ENCODE data around the gene TSC1. TPM values are rescaled to one million over a fixed set of nuclear protein-coding genes. Genes with fewer than 3 reads are reported as not detected.

TSC1 gene
- total and polyA plus RNA-seq, 10 of the 15 experiments (the other 5 are each of a cell fraction or from before 2014, with no cell fraction given): 4.0 to 48.0 (median 14.9) TPM

DNA sequence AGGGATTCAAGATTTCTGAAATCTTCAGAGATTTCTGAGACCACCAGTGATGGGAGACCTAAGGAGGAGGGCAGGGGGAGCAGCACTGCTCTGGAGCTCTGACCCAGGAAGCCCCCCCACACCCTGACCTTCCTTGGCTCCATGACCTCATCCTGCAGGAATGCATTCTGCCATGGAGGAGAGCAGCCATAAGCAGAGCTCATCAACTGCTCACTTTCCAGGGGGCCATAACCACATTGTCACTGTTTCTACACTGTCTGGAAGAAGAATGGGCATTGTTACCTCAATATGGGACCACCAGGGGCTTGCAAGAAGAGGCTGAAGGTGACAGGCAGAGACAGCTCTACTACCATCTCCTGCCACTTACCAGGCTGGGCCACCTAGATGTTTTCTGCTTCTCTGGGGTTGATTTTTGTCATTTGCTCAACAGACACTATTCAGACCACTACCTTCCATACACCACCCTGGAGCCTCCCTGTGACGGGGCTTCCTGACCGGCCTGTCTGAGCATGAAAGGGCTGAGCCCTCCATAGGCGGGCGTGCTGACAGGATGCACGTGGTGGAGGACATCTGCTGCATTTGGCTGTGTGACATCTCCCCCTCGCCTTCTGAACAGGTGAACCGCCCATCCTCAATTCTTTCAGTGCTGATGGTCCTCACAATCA, 2.3 kb upstream of the TSC1 start:
- Histone ChIP-seq H3K4me2 (ENCODE audit: control insufficient read depth, insufficient read depth) (no peak overlapping the region), H3K27me3 (replicated peaks in 1 of 2; ENCODE audit: control insufficient read depth in 2 of 2, insufficient read depth in 2 of 2, low read length in 1 of 2) (no peaks in the 10 kb centered on the region), H3K27ac (ENCODE audit: control insufficient read depth, insufficient read depth) (no peak overlapping the region), H3K4me3 (no peak overlapping the region), H4K20me1 (ENCODE audit: control insufficient read depth, insufficient read depth) (no peaks in the 10 kb centered on the region), H2AFZ (ENCODE audit: control insufficient read depth, low read depth, low read length) (no peak overlapping the region), H3K9me3 (replicated peaks; ENCODE audit: control insufficient read depth, insufficient read depth, low read length) (no peaks in the 10 kb centered on the region), H3K79me2 (ENCODE audit: control insufficient read depth, insufficient read depth, low read length) (peaks cover 20% of the 10 kb centered on the region), H3K4me1 (ENCODE audit: control insufficient read depth, insufficient read depth, low read length) (peaks cover 14% of the 10 kb centered on the region), H3K36me3 (ENCODE audit: control insufficient read depth in 2 of 2, insufficient read depth in 2 of 2, low read length in 1 of 2) (no peaks in the 10 kb centered on the region), H3K9ac (ENCODE audit: control insufficient read depth, insufficient read depth, low read length) (no peak overlapping the region)
- CTCF ChIA-PET: interaction anchor here (0.6 kb wide), 2 partner anchors 27 to 524 kb away, joined by 3 read pairs; no protein-coding TSS in a partner anchor
- POLR2A ChIA-PET: no interaction called here
- no peak for DNase-seq (ENCODE audit: low read depth, low spot score)
- WGBS (ENCODE audit: insufficient coverage, insufficient replicate concordance, low lambda C conversion rate, missing lambda C conversion rate): 48% methylated on average over 7 of the region's 7 CpGs
- intact Hi-C loops (cut with micrococcal nuclease; ENCODE audit: unreplicated experiment): no loop called here
- in situ Hi-C loops (cut with MboI): no loop called here
- RAD21 ChIA-PET (ENCODE audit: unreplicated experiment): no interaction called here
- SMC1A ChIA-PET (ENCODE audit: uncharacterized antibody, unreplicated experiment): interaction anchor here (0.5 to 1.7 kb wide), 2 partner anchors 12 to 198 kb away, joined by 3 to 8 read pairs; no protein-coding TSS in a partner anchor
- no peak for ATAC-seq
- no peak for FAIRE-seq
- no TSS peak for BruUV-seq (replicated peaks)
- TF ChIP-seq WRNIP1 (IDR thresholded peaks at IDR 0.05; ENCODE audit: borderline replicate concordance, low read depth, low read length): no peak
- no peak for TF ChIP-seq PAX8 (IDR thresholded peaks at IDR 0.05)
- TF ChIP-seq, protein P1, sequence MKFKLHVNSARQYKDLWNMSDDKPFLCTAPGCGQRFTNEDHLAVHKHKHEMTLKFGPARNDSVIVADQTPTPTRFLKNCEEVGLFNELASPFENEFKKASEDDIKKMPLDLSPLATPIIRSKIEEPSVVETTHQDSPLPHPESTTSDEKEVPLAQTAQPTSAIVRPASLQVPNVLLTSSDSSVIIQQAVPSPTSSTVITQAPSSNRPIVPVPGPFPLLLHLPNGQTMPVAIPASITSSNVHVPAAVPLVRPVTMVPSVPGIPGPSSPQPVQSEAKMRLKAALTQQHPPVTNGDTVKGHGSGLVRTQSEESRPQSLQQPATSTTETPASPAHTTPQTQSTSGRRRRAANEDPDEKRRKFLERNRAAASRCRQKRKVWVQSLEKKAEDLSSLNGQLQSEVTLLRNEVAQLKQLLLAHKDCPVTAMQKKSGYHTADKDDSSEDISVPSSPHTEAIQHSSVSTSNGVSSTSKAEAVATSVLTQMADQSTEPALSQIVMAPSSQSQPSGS (IDR thresholded peaks at IDR 0.05; ENCODE audit: low read length): no peak
- TF ChIP-seq RFX5 (IDR thresholded peaks at IDR 0.05; ENCODE audit: low read depth, low read length): no peak
- TF ChIP-seq MXI1 (IDR thresholded peaks at IDR 0.05; ENCODE audit: low read depth, low read length): no peak
- TF ChIP-seq, protein P2, sequence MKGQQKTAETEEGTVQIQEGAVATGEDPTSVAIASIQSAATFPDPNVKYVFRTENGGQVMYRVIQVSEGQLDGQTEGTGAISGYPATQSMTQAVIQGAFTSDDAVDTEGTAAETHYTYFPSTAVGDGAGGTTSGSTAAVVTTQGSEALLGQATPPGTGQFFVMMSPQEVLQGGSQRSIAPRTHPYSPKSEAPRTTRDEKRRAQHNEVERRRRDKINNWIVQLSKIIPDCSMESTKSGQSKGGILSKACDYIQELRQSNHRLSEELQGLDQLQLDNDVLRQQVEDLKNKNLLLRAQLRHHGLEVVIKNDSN (IDR thresholded peaks at IDR 0.05; ENCODE audit: borderline replicate concordance, extremely low read length, insufficient read depth, low read depth, low read length): no peak
- TF ChIP-seq NFIC (IDR thresholded peaks at IDR 0.05; ENCODE audit: low read depth, low read length): no peak
- TF ChIP-seq IRF4 (IDR thresholded peaks at IDR 0.05; ENCODE audit: low read depth, low read length): no peak
- no peak for TF ChIP-seq SIX5 (IDR thresholded peaks at IDR 0.05; ENCODE audit: low read depth, low read length, severe bottlenecking)
- no peak for TF ChIP-seq EZH2 (IDR thresholded peaks at IDR 0.05; ENCODE audit: borderline replicate concordance, control insufficient read depth, low read depth, low read length)
- TF ChIP-seq CBFB (IDR thresholded peaks at IDR 0.05; ENCODE audit: low read depth): no peak
- TF ChIP-seq LARP7 (IDR thresholded peaks at IDR 0.05): no peak
- no peak for TF ChIP-seq ZZZ3 (IDR thresholded peaks at IDR 0.05; ENCODE audit: control insufficient read depth, insufficient read length, low read depth)
- TF ChIP-seq, protein P3, sequence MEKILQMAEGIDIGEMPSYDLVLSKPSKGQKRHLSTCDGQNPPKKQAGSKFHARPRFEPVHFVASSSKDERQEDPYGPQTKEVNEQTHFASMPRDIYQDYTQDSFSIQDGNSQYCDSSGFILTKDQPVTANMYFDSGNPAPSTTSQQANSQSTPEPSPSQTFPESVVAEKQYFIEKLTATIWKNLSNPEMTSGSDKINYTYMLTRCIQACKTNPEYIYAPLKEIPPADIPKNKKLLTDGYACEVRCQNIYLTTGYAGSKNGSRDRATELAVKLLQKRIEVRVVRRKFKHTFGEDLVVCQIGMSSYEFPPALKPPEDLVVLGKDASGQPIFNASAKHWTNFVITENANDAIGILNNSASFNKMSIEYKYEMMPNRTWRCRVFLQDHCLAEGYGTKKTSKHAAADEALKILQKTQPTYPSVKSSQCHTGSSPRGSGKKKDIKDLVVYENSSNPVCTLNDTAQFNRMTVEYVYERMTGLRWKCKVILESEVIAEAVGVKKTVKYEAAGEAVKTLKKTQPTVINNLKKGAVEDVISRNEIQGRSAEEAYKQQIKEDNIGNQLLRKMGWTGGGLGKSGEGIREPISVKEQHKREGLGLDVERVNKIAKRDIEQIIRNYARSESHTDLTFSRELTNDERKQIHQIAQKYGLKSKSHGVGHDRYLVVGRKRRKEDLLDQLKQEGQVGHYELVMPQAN (conservative IDR thresholded peaks at IDR 0.05): no peak
- TF ChIP-seq, protein P4, sequence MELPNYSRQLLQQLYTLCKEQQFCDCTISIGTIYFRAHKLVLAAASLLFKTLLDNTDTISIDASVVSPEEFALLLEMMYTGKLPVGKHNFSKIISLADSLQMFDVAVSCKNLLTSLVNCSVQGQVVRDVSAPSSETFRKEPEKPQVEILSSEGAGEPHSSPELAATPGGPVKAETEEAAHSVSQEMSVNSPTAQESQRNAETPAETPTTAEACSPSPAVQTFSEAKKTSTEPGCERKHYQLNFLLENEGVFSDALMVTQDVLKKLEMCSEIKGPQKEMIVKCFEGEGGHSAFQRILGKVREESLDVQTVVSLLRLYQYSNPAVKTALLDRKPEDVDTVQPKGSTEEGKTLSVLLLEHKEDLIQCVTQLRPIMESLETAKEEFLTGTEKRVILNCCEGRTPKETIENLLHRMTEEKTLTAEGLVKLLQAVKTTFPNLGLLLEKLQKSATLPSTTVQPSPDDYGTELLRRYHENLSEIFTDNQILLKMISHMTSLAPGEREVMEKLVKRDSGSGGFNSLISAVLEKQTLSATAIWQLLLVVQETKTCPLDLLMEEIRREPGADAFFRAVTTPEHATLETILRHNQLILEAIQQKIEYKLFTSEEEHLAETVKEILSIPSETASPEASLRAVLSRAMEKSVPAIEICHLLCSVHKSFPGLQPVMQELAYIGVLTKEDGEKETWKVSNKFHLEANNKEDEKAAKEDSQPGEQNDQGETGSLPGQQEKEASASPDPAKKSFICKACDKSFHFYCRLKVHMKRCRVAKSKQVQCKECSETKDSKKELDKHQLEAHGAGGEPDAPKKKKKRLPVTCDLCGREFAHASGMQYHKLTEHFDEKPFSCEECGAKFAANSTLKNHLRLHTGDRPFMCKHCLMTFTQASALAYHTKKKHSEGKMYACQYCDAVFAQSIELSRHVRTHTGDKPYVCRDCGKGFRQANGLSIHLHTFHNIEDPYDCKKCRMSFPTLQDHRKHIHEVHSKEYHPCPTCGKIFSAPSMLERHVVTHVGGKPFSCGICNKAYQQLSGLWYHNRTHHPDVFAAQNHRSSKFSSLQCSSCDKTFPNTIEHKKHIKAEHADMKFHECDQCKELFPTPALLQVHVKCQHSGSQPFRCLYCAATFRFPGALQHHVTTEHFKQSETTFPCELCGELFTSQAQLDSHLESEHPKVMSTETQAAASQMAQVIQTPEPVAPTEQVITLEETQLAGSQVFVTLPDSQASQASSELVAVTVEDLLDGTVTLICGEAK (IDR thresholded peaks at IDR 0.05; ENCODE audit: borderline replicate concordance): no peak
